ENCODE measurements around the gene RPS6KA1. TPM values are rescaled to one million over a fixed set of nuclear protein-coding genes. Genes with fewer than 3 reads are reported as not detected.
A peak's percentile ranks its signal among the peaks of the same experiment; 100 is the strongest.

Gene RPS6KA1
- total and polyA plus RNA-seq, 10 of the 15 experiments (the other 5 are each of a cell fraction or from before 2014, with no cell fraction given), result 5.0 to 136 (median 91.5) TPM

DNA sequence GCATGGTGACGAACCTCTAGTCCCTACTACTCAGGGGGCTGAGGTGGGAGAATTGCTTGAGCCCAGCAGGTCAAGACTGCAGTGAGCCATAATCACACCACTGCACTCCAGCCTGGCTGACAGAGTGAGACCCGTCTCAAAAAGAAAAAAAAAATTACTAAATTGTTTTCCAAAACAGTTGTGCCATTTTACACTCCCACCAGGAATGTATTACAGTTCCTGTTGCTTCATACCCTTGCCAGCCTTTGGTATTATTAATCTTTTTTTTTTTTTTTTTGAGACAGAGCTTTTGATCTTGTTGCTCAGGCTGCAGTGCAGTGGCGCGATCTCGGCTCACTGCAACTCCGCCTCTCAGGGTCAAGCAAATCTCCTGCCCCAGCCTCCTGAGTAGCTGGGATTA lies 55.9 kb downstream of the RPS6KA1 start (continued):
- no peak for TF ChIP-seq BHLHE40 (IDR thresholded peaks at IDR 0.05; ENCODE audit: borderline replicate concordance in 1 of 2, low read depth in 2 of 2, low read length in 1 of 2)

DNA sequence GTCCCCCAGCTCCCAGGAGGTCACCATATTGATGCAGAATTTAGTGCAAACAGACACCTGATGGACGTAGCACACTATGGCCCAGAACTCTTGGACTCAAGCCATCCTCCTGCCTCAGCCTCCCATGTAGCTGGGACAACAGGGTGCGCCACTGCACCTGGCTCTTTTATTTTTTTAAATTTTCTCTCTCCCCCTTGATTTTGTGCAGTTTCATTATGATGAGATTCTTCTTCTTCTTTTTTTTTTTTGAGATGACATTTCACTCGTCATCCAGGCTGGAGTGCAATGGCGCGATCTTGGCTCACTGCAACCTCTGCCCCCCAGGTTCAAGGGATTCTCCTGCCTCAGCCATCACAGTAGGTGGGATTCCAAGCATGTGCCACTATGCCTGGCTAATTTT lies 63.8 kb downstream of the RPS6KA1 start:
- Histone ChIP-seq H3K27me3 (replicated peaks in 1 of 2; ENCODE audit: control insufficient read depth in 2 of 2, insufficient read depth in 2 of 2, low read length in 1 of 2) (no peaks in the 10 kb centered on the region), H3K4me3 (no peak overlapping the region), H3K27ac (ENCODE audit: control insufficient read depth, insufficient read depth) (no peak overlapping the region), H2AFZ (ENCODE audit: control insufficient read depth, low read depth, low read length) (no peak overlapping the region), H4K20me1 (ENCODE audit: control insufficient read depth, insufficient read depth) (no peaks in the 10 kb centered on the region), H3K79me2 (ENCODE audit: control insufficient read depth, insufficient read depth, low read length) (no peaks in the 10 kb centered on the region), H3K4me1 (ENCODE audit: control insufficient read depth, insufficient read depth, low read length) (peaks cover 5% of the 10 kb centered on the region; the same call in 1 of the 2 replicates), H3K4me2 (ENCODE audit: control insufficient read depth, insufficient read depth) (no peak overlapping the region), H3K9me3 (replicated peaks; ENCODE audit: control insufficient read depth, insufficient read depth, low read length) (no peaks in the 10 kb centered on the region; the same call in 2 of the 3 replicates), H3K9ac (ENCODE audit: control insufficient read depth, insufficient read depth, low read length) (no peak overlapping the region), H3K36me3 (ENCODE audit: control insufficient read depth in 2 of 2, insufficient read depth in 2 of 2, low read length in 1 of 2) (no peaks in the 10 kb centered on the region)
- ChIA-PET CTCF (interaction anchor here (0.6 to 3.5 kb wide), 7 partner anchors 10 to 197 kb away, joined by 3 to 28 read pairs (median 8); no protein-coding TSS in a partner anchor), POLR2A (interaction anchor here (0.7 to 1.4 kb wide), 3 partner anchors 9 to 197 kb away, joined by 3 to 4 read pairs (median 3); no protein-coding TSS in a partner anchor), SMC1A (ENCODE audit: uncharacterized antibody, unreplicated experiment) (interaction anchor here (1.0 to 2.1 kb wide), 5 partner anchors 8 to 196 kb away, joined by 3 to 9 read pairs (median 3); no protein-coding TSS in a partner anchor), RAD21 (ENCODE audit: unreplicated experiment) (interaction anchor here (1.4 to 1.5 kb wide), 2 partner anchors 10 to 14 kb away, joined by 3 to 4 read pairs; no protein-coding TSS in a partner anchor)
- no peak for DNase-seq (ENCODE audit: low read depth, low spot score)
- 21% methylated on average over 4 of the region's 5 CpGs for WGBS (ENCODE audit: insufficient coverage, insufficient replicate concordance, low lambda C conversion rate, missing lambda C conversion rate)
- no peak for FAIRE-seq
- no TSS peak for BruUV-seq (replicated peaks)
- in situ Hi-C loops (cut with MboI) (no loop called here), intact Hi-C loops (cut with micrococcal nuclease; ENCODE audit: unreplicated experiment) (no loop called here)
- no peak; the same call in 2 of the 3 replicates for ATAC-seq
- TF ChIP-seq, protein P1, sequence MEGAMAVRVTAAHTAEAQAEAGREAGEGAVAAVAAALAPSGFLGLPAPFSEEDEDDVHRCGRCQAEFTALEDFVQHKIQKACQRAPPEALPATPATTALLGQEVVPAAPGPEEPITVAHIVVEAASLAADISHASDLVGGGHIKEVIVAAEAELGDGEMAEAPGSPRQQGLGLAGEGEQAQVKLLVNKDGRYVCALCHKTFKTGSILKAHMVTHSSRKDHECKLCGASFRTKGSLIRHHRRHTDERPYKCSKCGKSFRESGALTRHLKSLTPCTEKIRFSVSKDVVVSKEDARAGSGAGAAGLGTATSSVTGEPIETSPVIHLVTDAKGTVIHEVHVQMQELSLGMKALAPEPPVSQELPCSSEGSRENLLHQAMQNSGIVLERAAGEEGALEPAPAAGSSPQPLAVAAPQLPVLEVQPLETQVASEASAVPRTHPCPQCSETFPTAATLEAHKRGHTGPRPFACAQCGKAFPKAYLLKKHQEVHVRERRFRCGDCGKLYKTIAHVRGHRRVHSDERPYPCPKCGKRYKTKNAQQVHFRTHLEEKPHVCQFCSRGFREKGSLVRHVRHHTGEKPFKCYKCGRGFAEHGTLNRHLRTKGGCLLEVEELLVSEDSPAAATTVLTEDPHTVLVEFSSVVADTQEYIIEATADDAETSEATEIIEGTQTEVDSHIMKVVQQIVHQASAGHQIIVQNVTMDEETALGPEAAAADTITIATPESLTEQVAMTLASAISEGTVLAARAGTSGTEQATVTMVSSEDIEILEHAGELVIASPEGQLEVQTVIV (IDR thresholded peaks at IDR 0.05; ENCODE audit: borderline replicate concordance, partially characterized antibody), result no peak
- TF ChIP-seq TARDBP (IDR thresholded peaks at IDR 0.05; ENCODE audit: borderline replicate concordance) (no peak), NR2C1 (IDR thresholded peaks at IDR 0.05) (no peak), ATF7 (IDR thresholded peaks at IDR 0.05; ENCODE audit: low read depth) (no peak), SMC3 (IDR thresholded peaks at IDR 0.05; ENCODE audit: borderline replicate concordance, low read length) (no peak), POLR2AphosphoS5 (IDR thresholded peaks at IDR 0.05; ENCODE audit: low read length) (no peak), CREB1 (IDR thresholded peaks at IDR 0.05; ENCODE audit: low read depth) (0 out of 2 replicates have a peak, but pooled peaks have one; percentile 20), YY1 (IDR thresholded peaks at IDR 0.05; ENCODE audit: low read depth, low read length) (no peak)
- TF ChIP-seq, protein P2, sequence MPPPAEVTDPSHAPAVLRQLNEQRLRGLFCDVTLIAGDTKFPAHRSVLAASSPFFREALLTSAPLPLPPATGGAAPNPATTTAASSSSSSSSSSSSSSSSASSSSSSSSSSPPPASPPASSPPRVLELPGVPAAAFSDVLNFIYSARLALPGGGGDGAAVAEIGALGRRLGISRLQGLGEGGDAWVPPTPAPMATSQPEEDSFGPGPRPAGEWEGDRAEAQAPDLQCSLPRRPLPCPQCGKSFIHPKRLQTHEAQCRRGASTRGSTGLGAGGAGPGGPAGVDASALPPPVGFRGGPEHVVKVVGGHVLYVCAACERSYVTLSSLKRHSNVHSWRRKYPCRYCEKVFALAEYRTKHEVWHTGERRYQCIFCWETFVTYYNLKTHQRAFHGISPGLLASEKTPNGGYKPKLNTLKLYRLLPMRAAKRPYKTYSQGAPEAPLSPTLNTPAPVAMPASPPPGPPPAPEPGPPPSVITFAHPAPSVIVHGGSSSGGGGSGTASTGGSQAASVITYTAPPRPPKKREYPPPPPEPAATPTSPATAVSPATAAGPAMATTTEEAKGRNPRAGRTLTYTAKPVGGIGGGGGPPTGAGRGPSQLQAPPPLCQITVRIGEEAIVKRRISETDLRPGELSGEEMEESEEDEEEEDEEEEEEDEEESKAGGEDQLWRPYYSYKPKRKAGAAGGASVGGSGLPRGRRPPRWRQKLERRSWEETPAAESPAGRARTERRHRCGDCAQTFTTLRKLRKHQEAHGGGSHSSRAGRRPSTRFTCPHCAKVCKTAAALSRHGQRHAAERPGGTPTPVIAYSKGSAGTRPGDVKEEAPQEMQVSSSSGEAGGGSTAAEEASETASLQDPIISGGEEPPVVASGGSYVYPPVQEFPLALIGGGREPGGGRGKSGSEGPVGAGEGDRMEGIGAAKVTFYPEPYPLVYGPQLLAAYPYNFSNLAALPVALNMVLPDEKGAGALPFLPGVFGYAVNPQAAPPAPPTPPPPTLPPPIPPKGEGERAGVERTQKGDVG (CRISPR knock-in tag; IDR thresholded peaks at IDR 0.05), result no peak
- TF ChIP-seq, protein P3, sequence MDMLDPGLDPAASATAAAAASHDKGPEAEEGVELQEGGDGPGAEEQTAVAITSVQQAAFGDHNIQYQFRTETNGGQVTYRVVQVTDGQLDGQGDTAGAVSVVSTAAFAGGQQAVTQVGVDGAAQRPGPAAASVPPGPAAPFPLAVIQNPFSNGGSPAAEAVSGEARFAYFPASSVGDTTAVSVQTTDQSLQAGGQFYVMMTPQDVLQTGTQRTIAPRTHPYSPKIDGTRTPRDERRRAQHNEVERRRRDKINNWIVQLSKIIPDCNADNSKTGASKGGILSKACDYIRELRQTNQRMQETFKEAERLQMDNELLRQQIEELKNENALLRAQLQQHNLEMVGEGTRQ (IDR thresholded peaks at IDR 0.05; ENCODE audit: borderline replicate concordance, low read depth, low read length), result no peak
- TF ChIP-seq, protein P4, sequence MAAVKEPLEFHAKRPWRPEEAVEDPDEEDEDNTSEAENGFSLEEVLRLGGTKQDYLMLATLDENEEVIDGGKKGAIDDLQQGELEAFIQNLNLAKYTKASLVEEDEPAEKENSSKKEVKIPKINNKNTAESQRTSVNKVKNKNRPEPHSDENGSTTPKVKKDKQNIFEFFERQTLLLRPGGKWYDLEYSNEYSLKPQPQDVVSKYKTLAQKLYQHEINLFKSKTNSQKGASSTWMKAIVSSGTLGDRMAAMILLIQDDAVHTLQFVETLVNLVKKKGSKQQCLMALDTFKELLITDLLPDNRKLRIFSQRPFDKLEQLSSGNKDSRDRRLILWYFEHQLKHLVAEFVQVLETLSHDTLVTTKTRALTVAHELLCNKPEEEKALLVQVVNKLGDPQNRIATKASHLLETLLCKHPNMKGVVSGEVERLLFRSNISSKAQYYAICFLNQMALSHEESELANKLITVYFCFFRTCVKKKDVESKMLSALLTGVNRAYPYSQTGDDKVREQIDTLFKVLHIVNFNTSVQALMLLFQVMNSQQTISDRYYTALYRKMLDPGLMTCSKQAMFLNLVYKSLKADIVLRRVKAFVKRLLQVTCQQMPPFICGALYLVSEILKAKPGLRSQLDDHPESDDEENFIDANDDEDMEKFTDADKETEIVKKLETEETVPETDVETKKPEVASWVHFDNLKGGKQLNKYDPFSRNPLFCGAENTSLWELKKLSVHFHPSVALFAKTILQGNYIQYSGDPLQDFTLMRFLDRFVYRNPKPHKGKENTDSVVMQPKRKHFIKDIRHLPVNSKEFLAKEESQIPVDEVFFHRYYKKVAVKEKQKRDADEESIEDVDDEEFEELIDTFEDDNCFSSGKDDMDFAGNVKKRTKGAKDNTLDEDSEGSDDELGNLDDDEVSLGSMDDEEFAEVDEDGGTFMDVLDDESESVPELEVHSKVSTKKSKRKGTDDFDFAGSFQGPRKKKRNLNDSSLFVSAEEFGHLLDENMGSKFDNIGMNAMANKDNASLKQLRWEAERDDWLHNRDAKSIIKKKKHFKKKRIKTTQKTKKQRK (IDR thresholded peaks at IDR 0.05; ENCODE audit: low read depth, low read length), result no peak
